Umbilical cord (tissue), 2 donors: ENCODE measurements around the gene CACTIN. TPM values are rescaled to one million over a fixed set of nuclear protein-coding genes. Genes with fewer than 3 reads are reported as not detected.
"Not testable (repeated sequence)": the region's sequence is repeated elsewhere in the genome, so short reads cannot be mapped to it uniquely, and the experiment has no call there.

Source experiments
- DNase-seq: peaks from one replicate; pipeline ENCODE4 v3.0.0-alpha.2; 2015; ENCODE audit warnings: low spot score
- total RNA-seq: library from RNA; depleted of rRNA; stranded (reverse); fragments of >200 nt; gene quantifications from one replicate; pipeline ENCODE4 v1.2.3, GENCODE V29; 2014; ENCODE audit warnings: low replicate concordance; ENCODE audit not compliant: insufficient read depth

CACTIN gene
- 17.1 TPM for total RNA-seq

- DNase-seq = peak; percentile 99
Measured at GRCh38 chr19:3626473-3627350, at the start of gene CACTIN. CACTIN (minus strand) TSS chr19:3626790; CDS start chr19:3626762, 28 bp downstream.

DNA sequence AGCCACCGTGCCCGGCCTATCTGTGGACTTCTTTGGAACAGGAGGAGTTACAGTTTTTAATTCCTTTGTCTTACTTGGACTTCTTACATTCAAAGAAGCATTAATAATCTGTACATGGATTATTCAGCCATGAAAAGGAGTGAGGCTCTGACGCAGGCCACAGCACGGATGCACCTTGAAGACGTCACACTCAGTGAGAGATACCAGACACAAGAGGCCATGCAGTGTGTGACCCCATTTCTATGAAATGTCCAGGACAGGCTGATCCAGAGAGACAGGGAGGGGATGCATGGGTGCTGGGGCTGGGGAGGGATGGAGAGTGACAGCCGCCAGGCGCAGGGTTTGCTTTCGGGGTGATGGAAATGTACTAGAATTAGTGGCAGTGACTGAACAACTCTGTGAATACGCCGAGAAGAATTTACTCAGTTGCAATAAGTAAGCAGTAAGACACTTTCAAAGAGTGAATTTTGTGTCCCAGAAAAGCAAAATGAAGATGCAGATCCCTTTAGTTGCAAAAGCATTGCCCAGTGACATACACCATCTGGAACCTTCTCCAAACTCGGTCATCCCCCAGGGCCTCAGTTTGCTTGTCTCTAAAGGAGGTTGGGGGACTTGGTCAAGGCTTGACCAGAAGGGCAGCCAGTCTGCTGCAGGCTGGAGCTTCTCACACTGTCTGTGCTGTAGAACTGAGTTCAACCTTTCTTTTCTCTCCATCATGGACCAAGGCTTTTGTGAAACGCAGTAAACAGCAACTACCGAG lies 48.4 kb upstream of the CACTIN start:
- no peak for DNase-seq

DNA sequence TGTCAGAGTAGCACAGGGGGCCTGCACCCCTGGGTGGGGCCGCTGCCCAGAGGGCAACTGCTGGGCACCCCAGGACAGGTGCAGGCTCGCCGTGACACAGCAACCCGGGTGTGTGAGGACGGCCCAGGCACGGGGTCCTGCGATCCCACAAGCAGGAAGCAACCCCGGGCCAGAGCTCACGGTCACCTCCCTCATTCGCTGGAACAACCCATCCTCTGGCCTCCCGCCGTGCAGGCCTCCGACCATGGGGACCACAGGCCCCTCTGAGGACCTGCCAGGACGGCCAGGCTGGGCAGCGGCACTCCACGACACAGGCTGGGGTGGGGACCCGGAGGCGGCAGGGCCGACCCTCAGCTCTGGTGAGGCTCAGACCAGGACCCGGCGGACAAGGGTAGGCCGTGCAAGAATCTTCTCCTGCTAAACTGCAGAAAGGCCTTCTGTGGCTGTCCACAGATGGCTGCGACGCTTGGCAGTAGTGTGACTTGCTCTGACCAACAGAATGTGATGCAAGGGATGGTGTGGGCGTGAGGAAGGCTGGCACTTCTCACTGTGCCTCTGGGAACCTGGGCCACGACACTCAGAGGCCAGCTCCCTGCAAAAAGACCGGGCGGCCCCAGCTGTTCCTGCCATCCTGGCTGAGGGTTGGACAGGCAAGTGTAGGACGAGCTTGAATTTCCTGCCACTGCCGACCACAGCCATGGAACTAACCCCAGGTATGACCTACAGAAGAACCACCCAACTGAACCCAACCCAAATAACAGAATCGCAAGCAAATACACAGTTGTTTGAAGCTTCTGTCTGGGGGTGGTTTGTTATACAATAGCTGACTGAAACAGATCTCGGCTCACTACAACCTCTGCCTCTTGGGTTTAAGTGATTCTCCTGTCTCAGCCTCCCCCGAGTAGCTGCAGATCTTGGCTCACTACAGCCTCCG lies 47.2 kb upstream of the CACTIN start:
- DNase-seq = no peak

- DNase-seq = no peak
Measured at GRCh38 chr19:3672993-3673392, 46.4 kb upstream of the CACTIN start.

- DNase-seq = no peak
Measured at GRCh38 chr19:3672575-3672948, 46.0 kb upstream of the CACTIN start.

DNA sequence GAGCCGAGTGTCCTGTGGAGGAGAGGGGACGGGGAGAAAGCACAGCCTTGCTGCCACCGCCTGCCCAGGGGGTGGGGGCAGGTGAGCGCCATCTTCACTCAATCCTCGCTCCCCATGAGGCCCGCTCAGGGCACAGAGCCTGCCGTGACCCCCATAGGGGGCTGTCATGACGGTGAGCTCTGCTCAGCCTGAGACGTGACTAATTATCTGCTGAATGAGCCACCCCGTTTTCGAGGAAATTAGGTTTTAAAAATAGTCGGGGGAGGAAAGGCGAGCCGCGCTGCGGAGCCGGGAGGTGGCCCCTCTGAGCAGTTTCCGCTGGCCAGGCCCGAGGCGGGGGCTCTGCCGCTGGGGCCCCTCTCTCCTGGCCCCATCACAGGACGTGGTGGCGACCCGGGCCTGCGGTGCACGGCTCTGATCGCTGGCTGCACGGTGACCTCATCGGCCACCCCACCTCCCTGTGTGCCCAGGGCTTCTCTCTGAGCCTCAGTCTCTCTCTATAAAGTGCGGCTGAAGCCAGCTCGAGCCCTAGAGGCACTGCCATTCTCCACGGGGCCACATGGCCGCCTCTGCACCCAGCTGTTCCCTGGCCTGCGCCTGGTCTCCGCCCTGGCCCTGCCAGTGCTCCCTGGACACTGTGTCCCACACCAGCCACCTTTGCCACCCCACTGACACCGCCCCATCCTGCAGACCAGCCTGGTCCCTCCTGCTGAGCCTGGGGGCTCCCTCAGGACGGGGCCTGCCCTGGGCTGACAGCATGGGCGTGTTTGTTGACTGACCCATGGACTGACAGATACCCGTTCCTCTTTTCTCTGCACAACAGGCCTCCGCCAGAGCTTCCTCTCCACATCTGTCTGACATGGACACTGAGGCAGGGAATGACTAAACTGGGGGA lies 45.3 kb upstream of the CACTIN start:
- DNase-seq = no peak

- peak; percentile 87 for DNase-seq
Measured at GRCh38 chr19:3670796-3671679, 44.4 kb upstream of the CACTIN start.

GRCh38 chr19:3669947-3670795 lies 43.6 kb upstream of the CACTIN start:
- peak; percentile 90 for DNase-seq

- no peak for DNase-seq
Measured at GRCh38 chr19:3669082-3669946, 42.7 kb upstream of the CACTIN start.

DNA sequence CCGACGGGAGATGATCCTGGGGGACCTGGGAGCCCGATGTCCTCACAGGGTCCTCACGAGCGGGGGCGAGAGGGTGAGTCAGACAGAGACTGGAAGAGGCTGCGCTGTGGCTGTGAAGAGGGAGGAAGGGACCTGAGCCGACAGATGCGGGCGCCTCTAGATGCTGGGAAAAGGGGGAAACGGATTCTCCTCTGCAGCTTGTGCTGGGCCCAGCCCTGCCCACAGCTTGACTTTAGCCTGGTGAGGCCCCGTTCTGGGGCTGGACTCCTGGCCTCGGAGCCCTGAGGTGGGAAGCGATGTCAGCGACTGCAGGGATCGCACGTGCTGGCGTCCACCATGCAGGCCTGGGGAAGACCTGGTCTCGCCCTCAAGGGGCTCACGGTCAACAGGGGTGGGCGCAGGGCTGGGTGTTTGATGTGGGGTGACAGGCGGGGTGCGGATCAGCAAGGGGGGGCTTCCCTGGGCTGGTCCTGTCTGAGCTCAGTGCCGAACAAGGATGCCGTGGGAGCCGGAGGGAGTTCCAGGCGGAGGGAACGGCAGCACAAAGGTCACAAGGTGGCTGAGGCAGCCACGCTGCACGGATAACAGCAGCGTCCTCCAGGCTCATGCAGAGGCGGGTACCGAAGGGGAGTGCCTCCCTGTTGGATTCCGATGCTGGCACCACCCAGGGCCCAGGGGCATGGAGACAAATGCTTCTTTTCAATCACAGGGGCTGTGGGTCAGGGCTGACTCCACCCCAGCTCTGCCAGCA lies 41.9 kb upstream of the CACTIN start:
- peak; percentile 80 for DNase-seq

- no peak for DNase-seq
Measured at GRCh38 chr19:3667766-3668165, 41.2 kb upstream of the CACTIN start.

DNA sequence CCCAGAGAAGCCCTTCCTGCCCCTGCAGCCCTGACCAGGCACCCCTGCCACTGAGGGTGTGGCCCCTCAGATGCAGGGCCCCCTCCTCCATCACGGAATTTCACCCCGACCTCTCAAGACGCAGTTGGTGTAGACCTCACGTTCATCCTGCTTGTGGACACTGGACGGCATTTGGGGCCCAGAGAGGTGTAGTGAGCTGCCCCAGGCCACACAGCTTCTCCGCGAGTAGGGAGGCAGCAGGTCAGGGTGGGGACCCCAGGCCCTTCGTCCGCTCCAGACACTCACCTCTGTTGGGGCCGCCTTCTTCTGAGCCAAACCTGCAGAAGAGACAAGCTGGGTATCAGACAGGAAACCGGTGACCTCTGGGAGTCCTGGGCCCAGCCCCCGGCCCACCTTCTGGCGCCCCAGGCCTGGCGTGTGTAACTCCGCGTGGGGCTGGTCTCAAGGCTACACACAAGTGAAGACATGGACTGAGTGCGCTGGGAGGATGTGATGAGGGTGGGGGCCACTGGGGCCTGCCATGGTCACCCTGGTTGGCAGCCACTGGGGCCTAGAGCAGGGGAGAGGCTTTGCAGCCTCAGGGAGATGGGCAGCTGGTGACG lies 40.5 kb upstream of the CACTIN start:
- DNase-seq = no peak

DNA sequence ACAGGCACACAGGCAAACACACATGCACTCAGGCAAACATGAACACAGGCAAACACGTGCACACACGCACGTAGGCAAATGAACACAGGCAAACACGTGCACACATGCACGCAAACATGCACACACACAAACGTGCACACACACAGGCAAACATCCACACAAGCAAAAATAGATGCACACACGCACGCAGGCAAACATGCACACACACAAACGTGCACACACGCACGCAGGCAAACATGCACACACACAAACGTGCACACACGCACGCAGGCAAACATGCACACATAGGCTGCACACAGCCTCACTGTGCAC lies 39.9 kb upstream of the CACTIN start:
- not testable (repeated sequence) for DNase-seq

DNA sequence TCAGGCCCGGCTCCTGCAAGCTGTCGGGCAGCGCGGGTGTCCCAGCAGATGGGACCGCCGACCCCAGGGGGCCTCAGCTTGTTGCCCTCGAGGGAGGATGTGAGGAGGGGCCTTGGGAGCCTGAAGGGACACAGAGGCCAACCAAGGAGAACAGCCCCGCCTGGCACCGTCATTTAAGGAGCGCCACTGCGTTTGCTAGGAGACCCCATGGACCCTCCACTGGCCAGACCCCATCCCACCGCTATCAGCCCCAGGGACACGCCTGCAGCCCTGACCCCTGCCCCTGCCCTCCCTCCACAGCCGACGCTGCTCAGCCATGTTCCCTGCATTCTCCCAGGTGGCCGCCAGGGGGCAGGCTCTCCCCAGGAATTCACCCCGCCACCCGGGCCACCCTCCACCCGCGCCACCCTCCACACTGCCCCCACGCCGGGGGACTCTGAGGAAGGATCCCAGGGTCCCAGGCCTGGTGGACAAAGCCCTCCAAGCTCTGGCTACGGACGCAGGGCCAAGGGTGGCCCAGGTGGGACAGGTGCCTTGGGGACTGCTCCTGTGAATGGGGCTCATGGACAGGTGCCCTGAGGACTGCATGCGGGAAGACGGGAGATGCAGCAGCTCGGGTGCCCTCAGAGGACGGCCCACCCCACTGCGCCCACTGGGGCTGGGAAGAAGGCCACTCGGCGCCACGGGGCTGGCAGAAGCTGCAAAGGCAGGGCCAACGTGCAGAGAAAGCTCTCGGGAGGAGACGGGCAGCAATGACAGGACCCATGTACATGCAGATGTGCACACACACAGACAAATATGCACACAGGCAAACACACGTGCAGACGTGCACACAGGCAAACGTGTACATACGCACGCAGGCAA lies 39.3 kb upstream of the CACTIN start:
- DNase-seq = no peak

DNA sequence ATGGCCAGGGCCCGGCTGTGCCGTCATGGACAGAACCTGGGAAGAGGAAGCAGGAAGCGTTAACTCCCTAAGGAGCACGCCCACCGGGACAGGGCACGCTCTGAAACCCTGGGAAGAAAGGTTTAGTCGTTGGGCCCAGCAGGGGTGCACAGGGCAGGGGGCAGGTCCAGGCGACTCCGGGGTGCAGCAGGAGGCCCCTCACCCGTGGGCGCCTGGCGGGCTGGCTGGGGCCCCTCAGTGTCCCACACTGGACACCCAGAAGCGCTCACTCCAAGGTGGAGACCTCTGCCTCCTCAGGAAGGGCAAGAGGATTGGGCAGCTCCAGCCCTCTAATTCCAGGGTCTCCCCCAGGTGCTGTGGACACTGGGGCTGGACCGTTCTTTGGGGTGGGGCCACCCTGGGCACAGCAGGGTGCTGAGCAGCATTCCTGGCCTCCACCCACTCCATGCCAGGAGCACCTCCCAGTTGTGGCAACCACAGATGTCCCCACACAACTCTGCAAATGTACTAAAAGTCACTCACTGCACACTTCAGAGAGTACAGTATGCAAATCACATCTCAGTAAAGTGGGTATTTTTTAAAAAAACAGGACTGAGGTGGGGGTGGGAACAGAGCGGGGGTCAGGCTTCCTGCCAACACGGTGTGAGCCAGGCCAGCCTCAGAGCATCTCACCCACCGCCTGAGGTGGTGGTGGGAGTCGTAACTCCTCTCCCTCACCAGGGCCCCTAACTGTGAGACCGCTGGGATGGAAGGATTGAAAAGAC lies 38.5 kb upstream of the CACTIN start:
- no peak for DNase-seq
